Naive thymus-derived CD4-positive, alpha-beta T cell (primary cell): Measurements from ENCODE around the gene POC1B. TPM values are rescaled to one million over a fixed set of nuclear protein-coding genes. Genes with fewer than 3 reads are reported as not detected.

ENCODE experiments used
- ATAC-seq: fragments of 150-1000 bp; cut with Tn5 transposase; 2 replicates; pipeline ENCODE4 v1.10.0; 2021; ENCODE audit warnings: mild to moderate bottlenecking, moderate library complexity
- CTCF ChIA-PET: fragments of 350-600 bp; sonication (Branson Sonifier 250); formaldehyde crosslinking; loops from one replicate; lab custom pipeline; 2021; ENCODE audit warnings: antibody characterized with exemption; lab: Charles Lee
- POLR2A ChIA-PET: fragments of 350-600 bp; sonication (Branson Sonifier 250); formaldehyde crosslinking; loops from one replicate; lab custom pipeline; 2021; ENCODE audit warnings: antibody characterized with exemption, inconsistent platforms; lab: Charles Lee
- DNase-seq, 9 donors: peaks; one replicate each; pipeline versions ENCODE4 v3.0.0 to v3.0.0-alpha.2; 2020 to 2022; ENCODE audit warnings: mixed read lengths in 1 of 9
- H3K27ac ChIP-seq: one replicate; pipeline ENCODE4 v1.7.0; 2013; ENCODE audit warnings: mild to moderate bottlenecking, low read depth, low read length, moderate library complexity
- H3K27me3 ChIP-seq, 2 donors: one replicate each; pipeline ENCODE4 v1.7.0; 2013; ENCODE audit warnings: low read length in 2 of 2, mild to moderate bottlenecking in 2 of 2, moderate library complexity in 2 of 2; ENCODE audit not compliant: control insufficient read depth in 2 of 2, insufficient read depth in 2 of 2
- H3K36me3 ChIP-seq, 3 experiments: 1 replicate in 2 of 3; 2 replicates in 1 of 3; pipeline ENCODE4 v1.7.0; 2013; ENCODE audit warnings: low read length in 3 of 3, mild to moderate bottlenecking in 3 of 3, moderate library complexity in 1 of 3; ENCODE audit not compliant: insufficient read depth in 3 of 3, control insufficient read depth in 2 of 3
- H3K4me1 ChIP-seq, 2 donors: one replicate each; pipeline ENCODE4 v1.7.0; 2013; ENCODE audit warnings: low read length in 2 of 2, mild to moderate bottlenecking in 2 of 2, moderate library complexity in 1 of 2; ENCODE audit not compliant: control insufficient read depth in 2 of 2, insufficient read depth in 2 of 2
- H3K4me3 ChIP-seq: 2 replicates; pipeline ENCODE4 v1.7.0; 2013; ENCODE audit warnings: mild to moderate bottlenecking, low read length
- H3K9me3 ChIP-seq, 3 experiments: 1 replicate in 2 of 3; 2 replicates in 1 of 3; pipeline ENCODE4 v1.7.0; 2013; ENCODE audit warnings: low read length in 3 of 3; ENCODE audit not compliant: control insufficient read depth in 2 of 3
- H3K27ac Mint-ChIP-seq, 9 donors: one replicate each; pipeline ENCODE4 v1.8.0; 2020 to 2022; ENCODE audit warnings: mixed read lengths in 9 of 9, mild to moderate bottlenecking in 8 of 9, moderate library complexity in 5 of 9, inconsistent platforms in 2 of 9
- H3K27me3 Mint-ChIP-seq, 5 donors: one replicate each; pipeline ENCODE4 v1.8.0; 2021 to 2022; ENCODE audit warnings: mixed read lengths in 5 of 5, mild to moderate bottlenecking in 1 of 5
- H3K36me3 Mint-ChIP-seq, 5 donors: one replicate each; pipeline ENCODE4 v1.8.0; 2020 to 2022; ENCODE audit warnings: mixed read lengths in 5 of 5, mild to moderate bottlenecking in 3 of 5, inconsistent platforms in 1 of 5
- H3K4me1 Mint-ChIP-seq, 7 donors: one replicate each; pipeline ENCODE4 v1.8.0; 2020 to 2022; ENCODE audit warnings: mixed read lengths in 7 of 7, mild to moderate bottlenecking in 3 of 7, inconsistent platforms in 1 of 7
- H3K4me3 Mint-ChIP-seq, 10 donors: one replicate each; pipeline ENCODE4 v1.8.0; 2020 to 2022; ENCODE audit warnings: mild to moderate bottlenecking in 10 of 10, mixed read lengths in 10 of 10, moderate library complexity in 6 of 10, inconsistent platforms in 2 of 10
- H3K9me3 Mint-ChIP-seq, 11 donors: one replicate each; pipeline ENCODE4 v1.8.0; 2020 to 2022; ENCODE audit warnings: mixed read lengths in 11 of 11, mild to moderate bottlenecking in 4 of 11, inconsistent platforms in 1 of 11, moderate library complexity in 1 of 11
- intact Hi-C, 2 donors: fragments of 100-400 bp; cut with micrococcal nuclease; formaldehyde crosslinking; loops; one replicate each; pipeline ENCODE4 v1.15.1; 2023
- polyA plus RNA-seq, 2 donors: library from polyadenylated mRNA; unstranded; fragments of 300-500 nt; fragmentation: Illumina TruSeq; gene quantifications; one replicate each; pipeline ENCODE4 v1.2.3, GENCODE V29; 2021
- total RNA-seq, 6 experiments: library from RNA in 5 of 6; stranded (reverse) in 5 of 6; gene quantifications; 1 replicate in 5 of 6; 2 replicates in 1 of 6; pipeline ENCODE4 v1.2.3 and lab custom pipeline; 2021 to 2026

Gene POC1B
- total and polyA plus RNA-seq, 7 experiments from 2014 or later = 19.4 to 38.7 (median 23.4) TPM

GRCh38 chr12:89448526-89448925, 77.3 kb downstream of the POC1B start:
- H3K27me3 ChIP-seq = no peaks in the 10 kb centered on the region
- no peaks in the 10 kb centered on the region for H3K4me1 ChIP-seq
- no peaks in the 10 kb centered on the region for H3K36me3 ChIP-seq
- H3K4me3 ChIP-seq = no peak overlapping the region
- Mint-ChIP-seq H3K4me3 (no peak overlapping the region), H3K27ac (no peak overlapping the region), H3K27me3 (no peaks in the 10 kb centered on the region), H3K4me1 (peaks cover 0 to 18% (median 0%) of the 10 kb centered on the region in 7 donors), H3K9me3 (peaks cover 0 to 16% (median 0%) of the 10 kb centered on the region in 11 donors), H3K36me3 (peaks cover 5 to 44% (median 29%) of the 10 kb centered on the region in 5 donors)
- CTCF ChIA-PET = no interaction called here
- ATAC-seq = no peak
- DNase-seq = no peak
- no peaks in the 10 kb centered on the region for H3K9me3 ChIP-seq
- POLR2A ChIA-PET = no interaction called here
- intact Hi-C loops = no loop called here
- no peak overlapping the region for H3K27ac ChIP-seq

- intact Hi-C loops = no loop called here
- ATAC-seq = peak; percentile 48
- ChIA-PET POLR2A (no interaction called here), CTCF (interaction anchor here (0.9 kb wide), 1 partner anchor 12 kb away, joined by 3 read pairs; no protein-coding TSS in a partner anchor)
- no peak for DNase-seq
- peak overlapping the region in 1 of 9 donors; percentile 77 for H3K27ac Mint-ChIP-seq
- Histone ChIP-seq H3K27me3 (no peaks in the 10 kb centered on the region), H3K4me1 (no peaks in the 10 kb centered on the region), H3K4me3 (no peak overlapping the region), H3K36me3 (no peaks in the 10 kb centered on the region), H3K27ac (no peak overlapping the region), H3K9me3 (no peaks in the 10 kb centered on the region)
- peaks cover 29 to 63% (median 43%) of the 10 kb centered on the region in 5 donors for H3K36me3 Mint-ChIP-seq
- no peaks in the 10 kb centered on the region for H3K27me3 Mint-ChIP-seq
- H3K4me3 Mint-ChIP-seq = no peak overlapping the region
- H3K4me1 Mint-ChIP-seq = peaks cover 4 to 20% (median 15%) of the 10 kb centered on the region in 7 donors
- peaks cover 0 to 35% (median 5%) of the 10 kb centered on the region in 11 donors for H3K9me3 Mint-ChIP-seq
Measured at GRCh38 chr12:89439941-89440340, 85.9 kb downstream of the POC1B start.

GRCh38 chr12:89437231-89437630, 88.6 kb downstream of the POC1B start:
- POLR2A ChIA-PET = interaction anchor here (0.7 kb wide), 1 partner anchor 32 kb away, joined by 3 read pairs; no protein-coding TSS in a partner anchor
- no peaks in the 10 kb centered on the region for H3K36me3 ChIP-seq

DNA sequence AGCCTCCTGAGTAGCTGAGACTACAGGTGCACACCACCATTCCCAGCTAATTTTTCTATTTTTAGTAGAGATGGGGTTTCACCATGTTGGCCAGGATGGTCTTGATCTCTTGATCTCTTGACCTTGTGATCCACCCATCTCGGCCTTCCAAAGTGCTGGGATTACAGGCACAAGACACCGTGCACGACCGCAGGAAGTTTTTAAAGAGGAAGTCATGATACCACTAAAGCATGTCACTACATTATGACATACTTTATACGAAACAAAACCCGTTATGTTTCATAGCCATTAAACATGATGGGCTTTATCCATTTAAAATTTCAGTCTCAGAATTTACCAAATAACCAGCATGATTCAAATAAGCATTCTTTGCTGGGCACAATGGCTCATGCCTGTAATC, 89.8 kb downstream of the POC1B start:
- Mint-ChIP-seq H3K4me1 (peaks cover 0 to 8% (median 5%) of the 10 kb centered on the region in 7 donors), H3K27me3 (no peaks in the 10 kb centered on the region), H3K36me3 (peaks cover 29 to 47% (median 45%) of the 10 kb centered on the region in 5 donors), H3K4me3 (no peak overlapping the region), H3K9me3 (peaks cover 0 to 18% (median 0%) of the 10 kb centered on the region in 11 donors), H3K27ac (no peak overlapping the region)
- CTCF ChIA-PET = no interaction called here
- no peaks in the 10 kb centered on the region for H3K4me1 ChIP-seq
- DNase-seq (no peak), ATAC-seq (no peak)
- POLR2A ChIA-PET = no interaction called here
- H3K9me3 ChIP-seq = no peaks in the 10 kb centered on the region
- intact Hi-C loops = no loop called here
- no peaks in the 10 kb centered on the region for H3K36me3 ChIP-seq
- H3K4me3 ChIP-seq = no peak overlapping the region
- no peak overlapping the region for H3K27ac ChIP-seq
- H3K27me3 ChIP-seq = no peaks in the 10 kb centered on the region

More at GRCh38 chr12:89437231-89437630, 88.6 kb downstream of the POC1B start:
- H3K27me3 ChIP-seq = no peaks in the 10 kb centered on the region
- no peak overlapping the region for H3K4me3 ChIP-seq
- intact Hi-C loops = no loop called here
- Mint-ChIP-seq H3K4me1 (peaks cover 4 to 20% (median 10%) of the 10 kb centered on the region in 7 donors), H3K27me3 (no peaks in the 10 kb centered on the region), H3K9me3 (peaks cover 0 to 23% (median 0%) of the 10 kb centered on the region in 11 donors), H3K36me3 (peaks cover 35 to 57% (median 51%) of the 10 kb centered on the region in 5 donors), H3K4me3 (no peak overlapping the region), H3K27ac (peak overlapping the region in 1 of 9 donors; percentile 61)
- no peaks in the 10 kb centered on the region for H3K4me1 ChIP-seq
- H3K9me3 ChIP-seq = no peaks in the 10 kb centered on the region
- no peak for DNase-seq
- CTCF ChIA-PET = no interaction called here
- no peak overlapping the region for H3K27ac ChIP-seq
- ATAC-seq = no peak

- ChIA-PET CTCF (no interaction called here), POLR2A (no interaction called here)
- H3K4me1 Mint-ChIP-seq = peaks cover 7 to 18% (median 15%) of the 10 kb centered on the region in 7 donors
- peaks cover 5 to 10% of the 10 kb centered on the region in 2 donors for H3K4me1 ChIP-seq
- H3K27ac ChIP-seq = no peak overlapping the region
- H3K9me3 ChIP-seq = no peaks in the 10 kb centered on the region
- H3K27ac Mint-ChIP-seq = no peak overlapping the region
- no peaks in the 10 kb centered on the region for H3K36me3 ChIP-seq
- no peaks in the 10 kb centered on the region for H3K27me3 ChIP-seq
- intact Hi-C loops = no loop called here
- H3K27me3 Mint-ChIP-seq = no peaks in the 10 kb centered on the region
- ATAC-seq (peak; percentile 22), DNase-seq (no peak)
- H3K4me3 Mint-ChIP-seq = no peak overlapping the region
- no peak overlapping the region for H3K4me3 ChIP-seq
- H3K36me3 Mint-ChIP-seq = peaks cover 18 to 40% (median 33%) of the 10 kb centered on the region in 5 donors
- H3K9me3 Mint-ChIP-seq = peaks cover 0 to 12% (median 0%) of the 10 kb centered on the region in 11 donors
Measured at GRCh38 chr12:89433634-89434033, 92.2 kb downstream of the POC1B start.

- peak overlapping the region in 1 of 9 donors; percentile 2 for H3K27ac Mint-ChIP-seq
- peaks cover 0 to 9% (median 0%) of the 10 kb centered on the region in 11 donors for H3K9me3 Mint-ChIP-seq
- Histone ChIP-seq H3K4me3 (no peak overlapping the region), H3K36me3 (no peaks in the 10 kb centered on the region), H3K27me3 (no peaks in the 10 kb centered on the region), H3K9me3 (no peaks in the 10 kb centered on the region), H3K27ac (no peak overlapping the region), H3K4me1 (peaks cover 5 to 23% of the 10 kb centered on the region in 2 donors)
- no peaks in the 10 kb centered on the region for H3K27me3 Mint-ChIP-seq
- ChIA-PET CTCF (no interaction called here), POLR2A (no interaction called here)
- peaks cover 14 to 38% (median 32%) of the 10 kb centered on the region in 5 donors for H3K36me3 Mint-ChIP-seq
- peaks cover 19 to 29% (median 26%) of the 10 kb centered on the region in 7 donors for H3K4me1 Mint-ChIP-seq
- intact Hi-C loops = no loop called here
- H3K4me3 Mint-ChIP-seq = no peak overlapping the region
- DNase-seq (no peak), ATAC-seq (no peak)
Measured at GRCh38 chr12:89432396-89432795, 93.5 kb downstream of the POC1B start.

GRCh38 chr12:89429528-89429927, 96.3 kb downstream of the POC1B start:
- Mint-ChIP-seq H3K4me3 (no peak overlapping the region), H3K27me3 (no peaks in the 10 kb centered on the region), H3K36me3 (peaks cover 10 to 42% (median 38%) of the 10 kb centered on the region in 5 donors), H3K9me3 (peaks cover 0 to 9% (median 0%) of the 10 kb centered on the region in 11 donors), H3K4me1 (peaks cover 12 to 45% (median 24%) of the 10 kb centered on the region in 7 donors), H3K27ac (peak overlapping the region in 2 of 9 donors; percentile 4 to 39)
- ChIA-PET POLR2A (no interaction called here), CTCF (no interaction called here)
- Histone ChIP-seq H3K36me3 (no peaks in the 10 kb centered on the region), H3K4me1 (peaks cover 5 to 29% of the 10 kb centered on the region in 2 donors), H3K27me3 (no peaks in the 10 kb centered on the region), H3K9me3 (no peaks in the 10 kb centered on the region), H3K27ac (no peak overlapping the region), H3K4me3 (no peak overlapping the region)
- intact Hi-C loops = no loop called here
- no peak for DNase-seq
- ATAC-seq = no peak
